HepG2 (cell line): Measurements from ENCODE around the gene ACVR1B. TPM values are rescaled to one million over a fixed set of nuclear protein-coding genes. Genes with fewer than 3 reads are reported as not detected.

ENCODE experiments used
- ATF2 ChIP-seq: sonication (generic); formaldehyde crosslinking; IDR thresholded peaks from 2 replicates; pipeline ENCODE4 v1.4.0; 2020; ENCODE audit warnings: missing genetic modification reagents
- MED13 ChIP-seq: sonication (generic); formaldehyde crosslinking; IDR thresholded peaks from 2 replicates; pipeline ENCODE4 v1.5.0; 2020; ENCODE audit warnings: missing genetic modification reagents
- MXD4 ChIP-seq: IDR thresholded peaks from 2 replicates; pipeline ENCODE4 v1.6.1; 2016; ENCODE audit warnings: mild to moderate bottlenecking, missing biosample characterization, missing genetic modification reagents
- NAIF1 ChIP-seq: sonication (generic); formaldehyde crosslinking; IDR thresholded peaks from 2 replicates; pipeline ENCODE4 v1.5.0; 2020; ENCODE audit warnings: mild to moderate bottlenecking, missing genetic modification reagents, borderline replicate concordance
- ZC3H13 ChIP-seq: sonication (generic); formaldehyde crosslinking; IDR thresholded peaks from 2 replicates; pipeline ENCODE4 v1.8.1; 2023; ENCODE audit warnings: mild to moderate bottlenecking, missing genetic modification reagents, moderate library complexity
- ZFP37 ChIP-seq: sonication (generic); formaldehyde crosslinking; IDR thresholded peaks from 2 replicates; pipeline ENCODE4 v1.4.0; 2020; ENCODE audit warnings: missing genetic modification reagents, borderline replicate concordance
- ZHX2 ChIP-seq, 2 experiments: sonication (generic) in 1 of 2; formaldehyde crosslinking in 1 of 2; IDR thresholded peaks; 2 replicates each; pipeline versions ENCODE4 v1.6.1 to v1.9.0; 2014 to 2022; ENCODE audit warnings: antibody characterized with exemption in 1 of 2, borderline replicate concordance in 1 of 2, inconsistent platforms in 1 of 2, low read depth in 1 of 2, missing genetic modification reagents in 1 of 2
- ZNF326 ChIP-seq: sonication (generic); formaldehyde crosslinking; IDR thresholded peaks from 2 replicates; pipeline ENCODE4 v1.4.0; 2020; ENCODE audit warnings: missing genetic modification reagents, borderline replicate concordance
- ZSCAN5A ChIP-seq: sonication (generic); formaldehyde crosslinking; IDR thresholded peaks from 2 replicates; pipeline ENCODE4 v1.8.0; 2022; ENCODE audit warnings: mild to moderate bottlenecking, missing genetic modification reagents, borderline replicate concordance
- polyA plus RNA-seq, 8 experiments: library from polyadenylated mRNA; depleted of rRNA in 3 of 8; stranded (reverse) in 7 of 8; unstranded in 1 of 8; fragments of >200 nt; fragmentation: Illumina TruSeq in 4 of 8; extraction: Trizol in 4 of 8; gene quantifications; 2 replicates each; pipeline versions ENCODE4 v1.2.1 to v1.2.3, GENCODE V29; 2011 to 2016; ENCODE audit warnings: low read depth in 4 of 8, missing spikeins in 1 of 8, mixed read lengths in 1 of 8; ENCODE audit not compliant: insufficient read depth in 1 of 8
- total RNA-seq, 5 experiments: library from RNA; depleted of rRNA; stranded (reverse); fragments of >200 nt; fragmentation: Illumina TruSeq; extraction: Trizol; gene quantifications; 2 replicates each; pipeline ENCODE4 v1.2.3, GENCODE V29; 2016; ENCODE audit warnings: low read depth in 1 of 5

ACVR1B gene
- total and polyA plus RNA-seq, 2 of the 13 experiments (the other 11 are each of a cell fraction or from before 2014, with no cell fraction given) = 8.9 to 12.1 TPM

GRCh38 chr12:52005218-52005902 lies 53.9 kb downstream of the ACVR1B start (continued):
- no peak for TF ChIP-seq ZHX2 (IDR thresholded peaks at IDR 0.05; ENCODE audit: low read depth)
- TF ChIP-seq ZHX2 (CRISPR knock-in tag; IDR thresholded peaks at IDR 0.05; ENCODE audit: borderline replicate concordance) = no peak
- no peak for TF ChIP-seq MED13 (CRISPR knock-in tag)
- TF ChIP-seq ATF2 = no peak
- no peak for TF ChIP-seq NAIF1 (CRISPR knock-in tag)
- TF ChIP-seq ZSCAN5A (CRISPR knock-in tag) = no peak
- no peak for TF ChIP-seq ZNF326 (CRISPR knock-in tag)
- TF ChIP-seq ZC3H13 (CRISPR knock-in tag) = no peak
- TF ChIP-seq MXD4 (CRISPR knock-in tag) = no peak
- no peak for TF ChIP-seq ZFP37 (CRISPR knock-in tag)
